ENCODE measurements around the gene CFDP1.

DNA sequence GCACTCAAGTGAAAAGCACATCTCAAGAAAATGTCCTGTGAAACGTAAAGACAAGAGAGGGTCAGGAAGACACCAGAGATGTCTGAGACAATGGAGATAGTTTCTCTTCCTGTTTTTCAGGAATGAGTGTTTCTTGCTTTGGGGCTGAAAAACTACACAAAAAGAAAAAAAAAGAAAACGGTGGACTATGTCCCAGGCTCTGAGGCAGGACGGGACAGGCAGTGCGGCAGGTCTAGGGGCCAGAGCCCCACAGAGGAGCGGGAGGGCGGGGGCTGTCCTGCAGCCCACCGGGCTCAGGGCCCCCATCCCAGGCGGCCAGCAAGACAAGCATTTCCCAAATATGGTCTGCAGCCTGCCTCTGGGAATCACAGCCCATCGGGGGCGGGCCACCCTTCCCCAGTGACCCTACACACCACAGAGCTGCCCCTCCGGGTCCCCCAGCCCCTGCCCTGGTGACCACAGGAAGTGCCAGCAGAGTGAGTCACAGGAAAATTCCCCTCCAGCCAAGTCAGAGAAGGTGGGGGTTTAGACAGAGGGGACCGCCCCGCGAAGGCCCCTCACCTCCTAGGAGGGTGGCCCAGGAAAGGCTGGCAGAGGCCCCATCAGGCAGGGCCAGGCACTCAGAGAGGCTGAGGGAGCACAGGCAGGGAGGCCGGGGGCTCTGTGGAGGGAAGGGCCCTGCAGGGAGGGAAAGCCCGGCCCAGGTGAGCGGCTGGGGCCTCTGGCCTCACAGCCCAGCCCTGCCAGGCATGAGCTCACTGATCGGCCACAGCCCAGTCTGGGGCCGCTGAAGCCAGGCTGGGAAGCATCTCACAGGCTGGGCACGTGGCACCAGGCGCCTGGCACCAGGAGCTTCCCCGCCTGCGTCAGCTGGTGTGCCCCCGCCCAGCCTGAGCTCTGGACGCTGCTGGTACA is 188.2 kb downstream of the CFDP1 start:
- TF ChIP-seq POLR2A (IDR thresholded peaks at IDR 0.05) (peak; percentile 63), CTCF (IDR thresholded peaks at IDR 0.05) (no peak)
